Measurements from ENCODE around the gene CASZ1. TPM values are rescaled to one million over a fixed set of nuclear protein-coding genes. Genes with fewer than 3 reads are reported as not detected.

Gene CASZ1
- total and polyA plus RNA-seq, 9 of the 15 experiments (the other 6 are each of a cell fraction or from before 2014, with no cell fraction given): 0.01 to 4.0 (median 0.76) TPM; not detected in 1

GRCh38 chr1:10631811-10632593 lies 164.4 kb downstream of the CASZ1 start (continued):
- no peak for TF ChIP-seq NKRF (IDR thresholded peaks at IDR 0.05; ENCODE audit: borderline replicate concordance)
- TF ChIP-seq POLR2H (tag; IDR thresholded peaks at IDR 0.05; ENCODE audit: low read depth): no peak
- TF ChIP-seq NR2C2 (CRISPR knock-in tag; IDR thresholded peaks at IDR 0.05): no peak
- TF ChIP-seq NR2C2 (tag; IDR thresholded peaks at IDR 0.05): no peak
- TF ChIP-seq, protein P1, sequence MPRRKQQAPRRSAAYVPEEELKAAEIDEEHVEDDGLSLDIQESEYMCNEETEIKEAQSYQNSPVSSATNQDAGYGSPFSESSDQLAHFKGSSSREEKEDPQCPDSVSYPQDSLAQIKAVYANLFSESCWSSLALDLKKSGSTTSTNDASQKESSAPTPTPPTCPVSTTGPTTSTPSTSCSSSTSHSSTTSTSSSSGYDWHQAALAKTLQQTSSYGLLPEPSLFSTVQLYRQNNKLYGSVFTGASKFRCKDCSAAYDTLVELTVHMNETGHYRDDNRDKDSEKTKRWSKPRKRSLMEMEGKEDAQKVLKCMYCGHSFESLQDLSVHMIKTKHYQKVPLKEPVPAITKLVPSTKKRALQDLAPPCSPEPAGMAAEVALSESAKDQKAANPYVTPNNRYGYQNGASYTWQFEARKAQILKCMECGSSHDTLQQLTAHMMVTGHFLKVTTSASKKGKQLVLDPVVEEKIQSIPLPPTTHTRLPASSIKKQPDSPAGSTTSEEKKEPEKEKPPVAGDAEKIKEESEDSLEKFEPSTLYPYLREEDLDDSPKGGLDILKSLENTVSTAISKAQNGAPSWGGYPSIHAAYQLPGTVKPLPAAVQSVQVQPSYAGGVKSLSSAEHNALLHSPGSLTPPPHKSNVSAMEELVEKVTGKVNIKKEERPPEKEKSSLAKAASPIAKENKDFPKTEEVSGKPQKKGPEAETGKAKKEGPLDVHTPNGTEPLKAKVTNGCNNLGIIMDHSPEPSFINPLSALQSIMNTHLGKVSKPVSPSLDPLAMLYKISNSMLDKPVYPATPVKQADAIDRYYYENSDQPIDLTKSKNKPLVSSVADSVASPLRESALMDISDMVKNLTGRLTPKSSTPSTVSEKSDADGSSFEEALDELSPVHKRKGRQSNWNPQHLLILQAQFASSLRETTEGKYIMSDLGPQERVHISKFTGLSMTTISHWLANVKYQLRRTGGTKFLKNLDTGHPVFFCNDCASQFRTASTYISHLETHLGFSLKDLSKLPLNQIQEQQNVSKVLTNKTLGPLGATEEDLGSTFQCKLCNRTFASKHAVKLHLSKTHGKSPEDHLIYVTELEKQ (CRISPR knock-in tag; IDR thresholded peaks at IDR 0.05): no peak
